Activated CD4-positive, alpha-beta T cell treated with anti-CD3 and anti-CD28 coated beads for 48 hours (primary cell): ENCODE measurements around the gene PBX3.

Experiments used
- DNase-seq: peaks from one replicate; pipeline ENCODE4 v3.0.0-alpha.2; 2020

The PBX3 gene

DNA sequence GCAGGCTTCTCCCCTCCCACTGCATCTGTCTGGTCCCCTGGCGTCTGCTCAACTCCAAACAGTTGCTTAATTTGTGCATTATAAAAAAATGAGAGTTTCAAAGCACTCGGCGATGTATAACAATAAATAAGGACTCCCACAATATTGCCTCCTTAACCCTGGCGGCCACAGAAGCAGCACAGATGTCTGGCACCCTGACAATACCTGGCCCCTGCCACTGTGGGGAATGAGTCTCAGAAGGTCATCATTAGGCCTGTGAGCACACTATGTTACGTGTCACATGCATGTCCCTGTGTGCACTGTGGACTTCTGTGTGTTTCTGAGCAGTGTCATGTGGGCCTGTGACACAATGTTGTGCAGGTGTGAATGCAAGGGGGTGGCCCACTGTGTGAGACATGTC lies 236.5 kb downstream of the PBX3 start:
- no peak for DNase-seq

DNA sequence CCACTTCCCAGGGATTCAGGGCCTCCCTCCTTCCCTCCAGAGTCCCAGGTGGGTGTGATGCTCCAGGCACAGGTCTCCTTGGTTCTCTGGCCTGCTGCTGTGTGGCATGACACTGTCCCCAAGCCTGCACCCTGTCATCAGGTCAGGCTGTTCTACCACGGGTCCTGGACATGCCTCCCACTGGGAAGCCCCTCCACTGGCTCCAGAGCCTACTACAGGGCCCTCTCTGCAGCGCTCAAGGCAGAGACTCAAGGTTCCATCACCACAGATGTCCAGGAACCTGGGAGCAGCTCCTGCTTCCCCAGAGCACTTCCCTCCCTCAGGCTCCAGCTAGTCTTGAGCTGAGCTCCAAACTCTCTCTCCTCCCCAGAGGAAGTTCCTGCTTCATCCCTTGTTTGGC lies 237.3 kb downstream of the PBX3 start:
- DNase-seq = no peak

DNA sequence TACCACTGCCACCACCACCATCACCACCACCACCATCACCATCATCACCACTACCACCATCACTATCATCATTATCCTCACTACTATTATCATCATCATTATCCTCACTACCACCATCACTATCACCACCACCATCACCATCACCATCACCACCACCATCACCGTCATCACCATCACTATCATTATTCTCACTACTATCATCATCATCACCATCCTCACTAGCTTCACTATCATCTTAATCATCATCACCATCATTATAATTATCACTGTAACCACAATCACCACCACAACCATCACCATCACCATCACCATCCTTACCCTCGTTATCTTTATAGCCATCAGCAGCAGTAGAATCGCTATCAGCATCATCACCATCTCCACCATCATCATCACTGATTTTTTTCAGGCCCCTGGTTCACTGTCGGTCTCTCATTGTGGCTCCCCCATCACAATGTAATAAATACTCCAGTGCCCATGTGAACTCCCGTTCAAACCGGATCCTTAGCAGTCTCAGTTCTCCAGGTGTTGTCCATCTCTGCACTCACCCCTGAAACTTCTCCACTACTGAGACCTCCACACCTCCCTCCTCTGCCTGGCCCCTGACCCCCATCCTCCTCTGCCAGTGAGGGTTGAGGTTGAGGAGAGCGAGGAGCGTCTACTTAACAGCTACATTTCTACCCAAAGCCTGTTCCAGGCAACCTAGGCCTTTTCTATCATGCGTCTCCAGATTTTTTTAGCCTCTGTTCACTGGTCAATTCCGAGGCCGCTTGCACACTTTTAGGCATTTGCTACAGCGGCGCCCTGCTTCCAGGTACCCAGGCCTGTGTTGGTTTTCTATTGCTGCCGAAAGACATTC lies 238.2 kb downstream of the PBX3 start:
- DNase-seq = no peak

DNA sequence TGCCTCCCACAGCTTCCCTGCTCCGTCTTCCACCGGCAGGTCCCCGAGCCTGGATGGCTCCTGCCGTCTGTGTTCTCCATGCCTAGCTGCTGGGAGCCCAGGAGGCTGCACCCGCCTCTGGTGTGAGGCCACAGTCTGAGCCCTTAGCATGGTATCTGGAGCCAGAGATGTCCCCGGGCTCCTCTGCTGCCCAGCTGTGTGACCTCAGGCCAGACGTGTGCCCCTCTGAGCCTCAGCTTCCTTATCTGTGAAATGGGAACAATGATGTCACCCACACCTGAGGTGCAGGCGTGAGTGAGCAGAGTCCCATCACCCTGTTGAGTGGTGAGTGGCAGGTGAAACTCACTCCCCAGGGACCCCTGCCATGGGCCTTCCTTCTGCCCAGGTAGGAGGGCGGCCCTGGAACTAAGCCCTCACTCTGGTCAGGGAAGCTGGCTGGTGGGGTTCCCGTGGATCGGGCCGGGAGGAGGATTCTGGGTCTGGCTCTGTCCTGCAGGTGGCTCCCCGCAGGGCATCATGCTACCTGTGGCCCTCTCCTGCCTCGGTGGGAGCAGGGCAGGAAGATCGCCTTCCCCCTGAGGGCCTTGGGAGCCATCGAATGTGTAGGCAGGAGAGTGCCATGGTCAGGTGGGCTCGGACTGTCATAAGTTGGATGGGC lies 239.0 kb downstream of the PBX3 start:
- DNase-seq = no peak

DNA sequence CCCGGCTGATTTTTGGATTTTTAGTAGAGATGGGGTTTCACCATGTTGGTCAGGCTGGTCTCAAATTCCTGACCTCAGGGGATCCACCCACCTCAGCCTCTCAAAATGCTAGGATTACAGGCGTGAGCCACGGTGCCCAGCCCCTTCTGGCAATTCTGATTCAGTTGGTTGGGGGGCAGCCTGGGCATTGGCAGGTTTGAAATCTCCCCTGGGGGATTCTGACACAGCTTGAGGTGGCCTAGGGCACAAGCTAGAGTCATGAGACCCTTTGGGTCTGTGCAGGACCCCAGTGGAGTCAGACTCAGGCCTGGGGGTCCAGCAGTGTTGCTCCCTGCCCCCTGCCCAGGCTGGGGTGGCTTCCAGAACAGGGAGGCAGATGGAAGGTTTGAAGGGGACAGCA lies 239.8 kb downstream of the PBX3 start:
- DNase-seq = no peak

DNA sequence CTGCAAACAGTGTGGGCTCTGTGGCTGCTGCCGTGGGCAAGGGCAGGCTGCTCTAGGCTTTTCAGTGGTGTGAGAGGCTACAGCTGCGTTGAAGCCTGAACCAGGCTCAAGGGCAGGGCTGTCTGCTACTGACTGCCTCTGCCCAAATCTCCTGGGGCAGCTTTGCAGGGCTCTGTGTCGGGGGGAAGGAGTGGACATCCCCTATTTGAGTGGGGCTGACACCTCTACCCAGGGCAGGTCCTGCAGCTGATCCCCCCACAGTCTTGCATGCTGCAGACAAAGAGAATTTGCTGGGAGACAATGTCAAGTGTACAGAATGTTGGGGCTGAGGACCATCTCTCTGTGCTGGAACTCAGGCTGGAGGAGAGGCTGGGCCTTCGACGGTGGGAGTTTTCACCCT lies 240.2 kb downstream of the PBX3 start:
- no peak for DNase-seq

DNA sequence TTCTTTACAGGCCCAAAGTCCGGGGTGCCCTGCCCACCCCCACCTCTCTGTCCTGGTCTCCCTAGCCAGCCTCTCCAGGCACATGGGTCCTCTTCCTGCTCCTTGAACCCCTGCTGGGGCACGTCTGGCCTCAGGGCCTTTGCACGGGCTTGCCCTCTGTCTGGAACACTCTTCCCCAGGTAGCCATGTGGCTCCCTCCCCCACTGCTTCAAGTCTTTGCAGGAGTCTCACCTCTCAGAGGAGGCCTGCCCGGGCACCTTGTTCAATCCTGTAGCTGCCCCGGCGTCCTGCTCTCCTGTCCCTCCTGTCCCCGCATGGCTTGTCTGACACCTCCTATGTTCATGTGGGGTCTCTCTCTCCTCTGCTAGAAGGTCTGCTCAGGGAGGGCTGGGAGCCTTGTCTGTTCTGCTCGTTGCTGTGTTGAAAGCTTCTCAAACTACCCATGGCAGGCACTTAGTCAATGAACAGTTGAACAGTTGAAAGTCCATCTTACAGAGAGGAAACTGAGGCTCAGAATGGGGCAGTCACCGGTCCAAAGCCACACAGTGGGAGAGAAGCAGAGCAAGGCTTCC lies 241.4 kb downstream of the PBX3 start:
- no peak for DNase-seq

DNA sequence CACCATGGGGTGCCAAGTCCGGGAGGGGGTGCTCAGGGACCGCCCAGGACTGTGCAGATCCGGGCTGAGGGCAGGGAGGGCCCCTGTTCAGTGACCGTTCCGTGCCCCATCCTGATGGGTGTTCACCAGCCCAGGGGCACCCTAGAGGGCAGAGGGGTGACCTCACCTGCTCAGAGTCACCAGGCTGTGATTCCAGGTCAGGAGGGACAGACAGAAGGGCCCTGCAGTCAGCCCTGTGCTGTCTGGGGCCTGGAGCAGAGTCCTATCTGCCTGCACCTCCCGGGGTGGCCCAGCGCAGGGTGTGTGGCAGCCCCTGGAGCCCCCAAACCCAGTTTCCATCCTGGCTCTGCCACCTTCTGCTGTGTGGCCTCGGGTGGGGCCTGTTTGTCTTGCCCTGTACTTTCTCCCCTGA lies 241.9 kb downstream of the PBX3 start:
- no peak for DNase-seq

DNA sequence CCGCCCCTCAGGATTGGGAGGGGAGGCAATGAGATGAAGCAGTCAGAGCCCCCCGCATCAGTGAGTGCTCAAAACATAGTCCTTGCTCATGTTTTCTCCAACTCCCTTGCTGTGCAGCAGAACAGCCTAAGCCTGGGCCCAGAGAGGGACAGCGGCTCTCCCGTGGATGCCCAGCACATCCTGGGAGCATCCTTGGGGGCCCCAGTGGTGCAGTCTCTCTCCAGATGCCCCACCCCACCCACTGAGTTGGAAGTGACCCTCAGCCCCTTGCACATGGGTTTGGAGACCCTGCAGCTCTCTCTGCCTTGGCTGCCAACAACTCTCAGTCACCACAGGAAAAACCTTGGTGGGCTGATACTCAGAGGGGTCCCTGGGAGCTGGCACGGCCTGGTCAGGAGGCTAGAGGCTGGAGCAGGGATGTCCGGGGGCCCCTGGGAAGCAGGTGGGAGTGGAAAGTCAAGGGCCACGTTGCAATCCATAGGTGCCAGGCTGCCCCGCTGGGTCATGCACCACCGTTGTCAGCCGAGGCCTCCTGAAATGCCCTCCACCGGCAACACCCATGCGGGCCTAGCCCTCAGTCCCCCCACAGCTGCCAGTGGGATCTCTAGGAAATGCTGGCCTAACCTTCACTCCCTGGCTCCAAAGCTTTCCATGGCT lies 242.5 kb downstream of the PBX3 start:
- no peak for DNase-seq

DNA sequence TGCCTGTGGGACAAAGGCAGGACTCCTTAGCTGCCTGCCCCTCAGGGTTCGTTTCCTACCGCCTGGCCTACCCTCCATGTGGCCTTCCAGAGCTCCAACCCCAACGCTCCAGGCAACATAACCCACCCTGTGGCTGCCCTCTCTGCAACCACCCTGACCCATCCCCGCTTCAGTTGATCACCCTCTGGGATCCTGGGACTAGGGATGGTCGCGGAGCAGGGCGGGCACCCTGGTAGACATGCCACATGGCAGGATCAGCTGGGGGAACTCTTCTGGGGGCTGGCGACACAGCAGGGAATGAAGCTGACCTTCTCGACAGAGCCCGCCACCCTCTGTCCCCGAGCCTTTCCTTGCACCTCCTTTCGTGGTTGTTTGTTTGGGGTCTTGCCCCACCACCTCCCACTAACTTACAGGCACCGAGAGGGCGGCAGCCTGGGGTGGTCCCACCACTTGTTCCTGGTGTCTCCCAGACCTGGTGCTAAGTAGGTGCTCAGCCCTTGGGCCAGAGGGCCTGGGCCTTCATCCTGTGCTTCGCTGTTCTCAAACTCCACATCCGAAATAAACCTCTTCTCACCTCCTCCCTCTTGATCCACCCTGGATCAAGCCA lies 243.1 kb downstream of the PBX3 start:
- no peak for DNase-seq

DNA sequence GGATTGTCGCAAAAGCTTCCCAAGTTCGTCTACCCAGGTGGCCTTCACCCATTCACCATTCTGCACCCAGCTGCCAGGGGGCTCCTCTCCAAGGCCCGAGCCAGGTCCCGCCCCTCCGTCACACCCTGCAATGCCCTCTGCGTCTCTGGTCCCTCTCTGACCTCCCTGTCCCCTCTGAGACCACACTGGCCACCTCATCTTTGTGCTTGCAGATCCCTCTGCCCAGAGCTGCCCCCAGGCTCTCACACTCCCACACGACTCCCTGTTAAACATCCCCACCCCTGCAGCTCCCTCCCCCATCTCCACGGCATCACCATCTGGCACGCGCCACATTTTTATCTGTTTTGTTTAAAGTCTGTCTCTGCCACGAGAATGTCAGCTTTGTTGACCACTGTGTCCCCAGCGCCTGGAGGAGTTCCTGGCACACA lies 243.6 kb downstream of the PBX3 start:
- no peak for DNase-seq

DNA sequence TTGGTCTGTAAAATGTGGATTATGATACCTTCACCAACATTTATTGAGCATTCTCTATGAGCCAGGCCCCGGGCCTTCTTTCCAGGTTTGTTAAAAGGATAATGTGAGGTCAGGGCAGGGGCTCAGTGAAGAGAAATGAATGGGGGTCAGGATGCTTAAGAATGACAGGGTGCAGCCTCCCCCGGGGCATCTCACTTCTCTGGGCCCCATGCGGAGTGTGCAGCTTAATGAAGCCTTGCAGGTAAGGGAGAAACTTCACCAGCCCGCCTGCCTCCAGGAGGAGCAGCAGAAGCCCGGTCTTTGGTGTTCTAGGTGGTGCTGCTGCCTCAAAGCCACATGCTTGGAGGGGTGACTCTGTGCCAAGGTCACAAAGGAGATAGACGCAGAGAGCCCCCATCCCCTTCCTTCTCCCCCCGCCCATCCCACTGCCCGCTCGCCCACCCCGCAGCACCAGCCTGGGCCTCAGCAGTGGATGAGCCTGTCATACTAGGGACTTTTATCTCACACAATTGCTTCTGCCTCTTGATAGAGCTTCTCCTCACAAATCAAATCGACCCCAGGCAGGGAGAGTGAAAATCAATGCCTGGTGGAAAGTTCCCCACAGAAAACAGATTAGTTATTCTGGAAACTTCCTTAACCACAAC lies 244.8 kb downstream of the PBX3 start:
- DNase-seq = no peak

DNA sequence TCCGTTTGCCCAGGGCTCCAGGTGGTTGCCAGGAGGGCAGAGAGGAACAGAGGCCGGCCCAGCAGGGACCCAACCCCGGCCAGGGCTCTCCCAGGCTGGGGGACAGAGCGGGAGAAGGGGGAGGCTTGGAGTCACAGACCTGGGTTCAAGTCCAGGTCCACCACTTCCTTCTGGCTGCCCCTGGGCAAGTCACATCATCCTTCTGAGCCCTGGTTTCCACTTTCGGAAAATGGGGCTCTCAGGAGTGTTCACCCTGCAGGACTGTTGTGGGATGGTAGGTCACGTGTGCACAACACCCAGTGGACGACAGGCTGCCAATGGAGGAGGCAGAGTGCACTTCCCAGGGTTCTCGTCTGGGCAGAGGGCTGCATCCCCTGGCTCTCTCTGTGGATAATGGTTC lies 245.4 kb downstream of the PBX3 start:
- no peak for DNase-seq

DNA sequence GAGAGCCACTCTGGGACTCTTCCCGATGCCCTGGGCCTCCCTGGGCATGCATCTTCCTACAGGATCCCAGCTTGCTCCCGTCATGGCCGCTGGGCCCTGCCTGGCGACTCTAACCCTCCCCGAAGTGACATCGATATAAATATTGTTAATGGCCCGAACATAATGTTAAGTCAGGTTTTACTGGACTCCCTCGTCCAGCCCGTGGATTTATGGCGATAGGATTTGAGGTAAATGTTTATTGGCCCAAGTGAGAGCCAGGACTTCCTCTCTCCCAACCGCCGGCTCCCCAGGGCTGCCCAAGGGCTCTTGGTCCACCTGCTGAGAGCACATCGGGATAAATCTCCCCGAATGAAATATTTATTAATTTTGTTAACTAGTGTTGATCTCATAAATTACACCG lies 246.3 kb downstream of the PBX3 start:
- DNase-seq = no peak

DNA sequence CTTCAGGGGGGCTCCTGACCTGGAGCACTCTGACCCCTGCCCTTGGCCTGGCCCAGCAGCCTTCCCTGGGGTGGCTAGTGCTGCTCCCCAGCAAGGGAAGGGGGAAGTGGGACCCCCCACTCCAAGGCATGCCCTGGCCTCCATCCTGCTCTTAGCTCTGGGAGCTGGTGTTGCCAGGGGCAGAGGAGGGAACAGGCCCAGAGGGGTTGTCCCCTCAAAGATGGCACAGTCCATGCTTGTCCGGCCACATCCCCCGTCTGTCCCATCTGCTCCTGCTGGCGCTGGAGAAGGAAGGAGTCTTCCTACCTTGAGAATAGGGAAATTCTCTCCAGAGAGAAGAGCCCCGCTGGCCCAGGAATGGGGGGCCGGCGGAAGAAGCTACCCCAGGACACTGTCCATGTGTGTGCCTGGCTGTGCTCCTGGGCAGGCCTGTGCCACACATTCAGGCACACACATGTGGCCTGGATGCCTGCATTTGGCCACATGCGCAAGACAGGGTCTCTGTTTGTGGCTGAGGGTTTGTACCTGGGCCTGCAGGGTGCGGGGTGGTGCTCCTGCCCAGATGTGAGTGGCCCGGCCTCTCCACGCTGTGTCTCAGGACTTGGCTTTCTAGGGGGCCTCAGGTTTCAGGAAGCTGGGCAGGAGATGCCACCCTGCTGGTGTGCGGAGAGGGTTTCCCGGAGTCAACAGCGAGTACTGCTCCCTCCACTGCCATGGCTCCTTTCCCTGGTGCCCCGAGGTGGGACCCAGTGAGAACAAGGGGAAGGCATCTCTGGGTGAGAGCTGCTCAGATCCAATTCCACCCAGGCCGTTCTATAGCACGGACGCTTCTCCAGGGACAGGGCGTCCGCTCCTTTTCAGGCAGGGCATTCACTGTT lies 247.1 kb downstream of the PBX3 start:
- DNase-seq = no peak

DNA sequence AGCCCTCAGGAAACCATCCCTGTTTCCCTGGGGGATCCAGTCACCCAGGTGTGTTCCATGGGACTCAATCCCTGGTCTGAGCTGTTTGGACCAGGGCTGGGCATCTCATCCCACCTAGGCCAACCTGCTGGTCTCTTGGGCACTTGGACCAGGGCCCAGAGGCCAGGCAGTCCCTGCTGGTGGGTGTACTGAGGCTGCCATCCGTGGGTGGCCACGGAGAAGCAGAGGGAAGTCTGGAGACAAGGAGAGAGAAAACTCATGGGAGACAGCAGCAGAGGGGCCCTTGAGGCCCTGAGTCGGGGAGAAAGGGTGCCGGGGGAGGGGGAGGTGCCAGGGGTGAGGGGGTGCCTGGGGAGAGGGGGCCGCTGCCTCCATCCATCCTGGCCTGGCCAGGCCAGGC lies 247.8 kb downstream of the PBX3 start:
- no peak for DNase-seq

DNA sequence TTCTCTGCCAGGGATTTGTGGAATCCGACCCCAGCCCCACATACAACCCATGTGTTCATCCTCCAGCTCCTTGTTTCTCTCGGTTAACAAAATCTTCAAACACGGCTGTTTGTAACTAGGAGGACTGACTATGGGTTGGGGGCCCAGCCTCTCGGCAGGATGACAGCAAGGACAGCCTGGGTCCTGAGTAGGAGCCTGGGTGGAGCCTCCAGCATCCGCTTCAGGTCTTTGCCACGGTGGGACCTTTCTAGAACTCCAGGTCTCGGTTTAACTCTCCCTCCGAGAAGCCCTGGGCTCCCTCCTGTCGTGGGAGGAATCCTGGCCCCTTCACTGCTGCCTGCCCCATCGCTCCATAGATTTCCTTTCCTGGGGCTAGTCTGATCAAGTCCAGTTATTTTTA lies 248.5 kb downstream of the PBX3 start:
- DNase-seq = no peak

DNA sequence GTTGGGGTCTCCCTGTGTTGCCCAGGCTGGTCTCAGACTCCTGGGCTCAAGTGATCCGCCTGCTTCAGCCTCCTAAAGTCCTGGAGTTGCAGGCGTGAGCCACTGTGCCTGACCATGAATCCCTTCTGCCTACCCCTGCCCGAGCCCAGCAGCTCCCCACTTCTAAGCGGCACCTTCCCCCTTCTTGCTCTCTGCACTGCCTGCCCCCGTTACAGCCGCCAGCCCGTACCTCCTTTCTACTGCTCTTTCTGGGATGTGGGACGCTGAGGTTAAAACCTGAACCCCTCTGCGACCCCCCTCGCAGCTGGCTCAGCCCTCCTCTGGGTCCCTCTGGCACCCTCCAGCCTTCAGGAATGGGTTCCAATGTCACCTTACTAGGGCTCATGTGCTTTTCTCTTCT lies 249.6 kb downstream of the PBX3 start:
- no peak for DNase-seq

DNA sequence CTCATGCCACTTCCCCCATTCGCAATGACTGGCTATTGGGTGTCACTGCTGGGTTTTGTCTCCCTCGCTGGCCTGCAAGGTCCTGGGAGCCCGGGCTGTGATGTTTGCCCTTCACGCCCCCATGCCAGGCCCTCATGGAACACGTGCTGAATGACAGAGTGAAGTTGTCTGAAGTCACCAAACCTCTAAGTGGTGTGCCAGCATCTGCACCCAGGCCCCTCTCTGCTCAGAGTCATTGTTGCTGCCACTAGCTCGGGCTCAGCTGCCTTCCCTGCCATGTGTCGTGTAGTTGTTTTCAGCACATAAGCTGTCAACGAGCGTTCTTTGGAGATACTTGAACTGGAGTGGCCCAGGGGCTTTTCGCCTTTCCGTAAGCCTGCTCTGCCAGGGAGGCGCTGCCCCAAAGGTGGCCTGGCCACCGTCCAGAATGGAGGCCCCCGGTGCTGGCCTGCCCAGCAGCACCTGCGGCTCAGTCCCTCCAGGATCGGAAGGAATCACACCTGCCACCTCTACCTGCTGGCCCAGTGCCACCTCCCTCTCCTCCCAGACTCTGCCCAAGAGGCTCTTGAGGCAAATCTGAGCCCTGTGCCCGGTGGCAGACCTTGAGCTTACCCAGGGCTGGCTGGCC lies 250.1 kb downstream of the PBX3 start:
- no peak for DNase-seq

DNA sequence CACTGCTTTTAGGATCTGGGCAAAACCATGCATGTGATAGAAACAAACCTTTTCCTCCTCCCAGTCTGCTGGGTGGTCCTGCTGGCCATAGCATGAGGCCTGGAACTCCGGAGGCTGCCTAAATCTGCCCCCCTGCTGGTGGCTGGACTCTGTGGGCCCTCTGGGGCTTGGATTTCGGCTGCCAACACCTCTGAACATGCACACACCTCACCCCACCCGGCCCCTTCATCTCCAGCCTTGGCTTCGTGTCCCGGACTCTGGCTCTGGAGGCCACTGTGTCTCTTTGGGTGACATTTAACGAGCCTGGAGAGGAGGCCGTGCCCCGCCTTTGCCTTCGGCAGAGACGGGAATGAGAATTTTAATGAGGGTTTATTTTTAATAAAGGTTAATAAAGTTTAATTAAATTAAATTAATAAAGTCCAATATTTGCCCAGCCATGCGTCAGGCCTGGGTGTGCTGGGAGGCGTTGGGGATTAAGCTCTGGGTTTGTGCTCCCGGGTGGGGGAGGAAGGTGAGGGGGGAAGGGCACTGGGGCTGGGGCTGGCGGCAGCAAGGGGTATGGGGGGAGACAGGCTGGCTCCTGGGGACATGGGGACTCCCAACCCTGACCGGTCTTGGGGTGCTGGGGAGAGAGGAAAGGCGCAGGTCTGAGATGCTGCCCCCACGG lies 251.8 kb downstream of the PBX3 start:
- DNase-seq = no peak

DNA sequence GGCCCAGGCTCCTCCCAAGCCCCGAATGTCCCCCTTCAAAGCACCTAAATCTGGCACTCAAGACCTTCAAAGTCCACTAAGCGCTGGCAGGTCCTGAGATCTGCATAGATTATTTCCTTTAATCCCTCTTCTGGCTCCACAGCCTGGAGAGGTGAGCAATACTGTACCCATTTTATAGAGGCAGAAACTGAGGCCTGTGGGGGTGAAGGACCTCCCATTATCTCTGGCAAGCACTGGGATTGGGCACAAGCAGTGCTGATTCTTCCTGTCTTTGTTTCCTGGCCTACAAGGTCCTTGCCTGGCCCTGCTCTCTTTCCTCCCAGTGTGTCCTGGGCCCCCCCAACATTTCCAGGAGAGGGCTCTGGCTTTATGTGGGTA lies 252.3 kb downstream of the PBX3 start:
- DNase-seq = no peak
